Left ventricle myocardium inferior (tissue), 1 donor: ENCODE data around the gene PPFIBP2. TPM values are rescaled to one million over a fixed set of nuclear protein-coding genes. Genes with fewer than 3 reads are reported as not detected.

Experiments used
- DNase-seq: peaks from one replicate; pipeline ENCODE4 v3.0.0-alpha.2; 2020
- H3K27ac ChIP-seq: fragments of 200-600 bp; replicated peaks from 2 replicates; pipeline ENCODE4 v1.8.0; 2021
- H3K27me3 ChIP-seq: fragments of 200-600 bp; 2 replicates; pipeline ENCODE4 v1.8.0; 2021; ENCODE audit warnings: low read depth
- H3K36me3 ChIP-seq: fragments of 200-600 bp; 2 replicates; pipeline ENCODE4 v1.8.0; 2021
- H3K4me1 ChIP-seq: fragments of 200-600 bp; 2 replicates; pipeline ENCODE4 v1.8.0; 2021
- H3K4me3 ChIP-seq: fragments of 200-600 bp; 2 replicates; pipeline ENCODE4 v1.8.0; 2021; ENCODE audit warnings: mild to moderate bottlenecking, moderate library complexity
- H3K9me3 ChIP-seq: fragments of 200-600 bp; replicated peaks from 2 replicates; pipeline ENCODE4 v1.8.0; 2021
- intact Hi-C: fragments of 100-400 bp; cut with micrococcal nuclease; formaldehyde crosslinking; loops from one replicate; pipeline ENCODE4 v1.11.0; 2022
- total RNA-seq: library from RNA; stranded (reverse); fragmentation: NEBNext Ultra II Directional; extraction: Animal tissue kit (Norgen Biotek cat#: 25700); gene quantifications from one replicate; pipeline ENCODE4 v1.2.1, GENCODE V29; 2021
- TF ChIP-seq, protein P1 (sequence below): fragments of 200-600 bp; IDR thresholded peaks from 2 replicates; pipeline ENCODE4 v1.8.0; 2021; ENCODE audit warnings: antibody characterized with exemption, mild to moderate bottlenecking, borderline replicate concordance
- donor health status: DM: no; HTN: yes; CAD: no; lungs with severe emphysema.

The PPFIBP2 gene
- total RNA-seq, 1 donor from 2014 or later: 19.2 TPM

DNA sequence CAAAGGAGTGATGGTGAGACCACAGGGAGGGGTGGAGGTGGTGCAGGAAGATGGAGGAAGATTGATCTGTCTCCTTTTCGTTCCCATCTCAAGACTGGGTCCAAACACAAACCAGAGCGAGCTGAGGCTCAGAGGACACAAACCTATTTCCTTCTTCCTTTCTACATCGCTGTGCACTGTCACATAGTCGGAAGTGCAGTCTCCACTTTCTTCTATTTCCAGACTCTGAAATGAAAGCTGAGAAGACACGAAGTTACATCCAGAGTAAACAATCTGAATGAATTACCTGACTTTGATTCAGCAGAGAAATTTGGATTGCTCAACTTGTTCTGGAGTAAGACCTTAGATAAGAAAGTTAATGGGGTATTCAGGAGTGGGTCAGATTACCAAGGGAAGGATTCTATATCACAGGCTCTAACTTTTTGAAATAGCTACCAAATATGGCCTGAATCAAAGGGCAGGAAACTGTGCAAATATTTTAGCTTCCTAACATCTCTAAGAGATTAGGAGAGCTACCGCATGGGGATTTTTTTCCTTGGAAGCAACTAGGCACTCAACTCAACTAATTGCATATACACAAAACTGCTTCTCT, 178.1 kb downstream of the PPFIBP2 start:
- Histone ChIP-seq H3K9me3 (no peaks in the 10 kb centered on the region), H3K27ac (no peak overlapping the region), H3K4me3 (no peak overlapping the region), H3K27me3 (peaks cover 29% of the 10 kb centered on the region), H3K36me3 (no peaks in the 10 kb centered on the region), H3K4me1 (no peaks in the 10 kb centered on the region)
- TF ChIP-seq, protein P1, sequence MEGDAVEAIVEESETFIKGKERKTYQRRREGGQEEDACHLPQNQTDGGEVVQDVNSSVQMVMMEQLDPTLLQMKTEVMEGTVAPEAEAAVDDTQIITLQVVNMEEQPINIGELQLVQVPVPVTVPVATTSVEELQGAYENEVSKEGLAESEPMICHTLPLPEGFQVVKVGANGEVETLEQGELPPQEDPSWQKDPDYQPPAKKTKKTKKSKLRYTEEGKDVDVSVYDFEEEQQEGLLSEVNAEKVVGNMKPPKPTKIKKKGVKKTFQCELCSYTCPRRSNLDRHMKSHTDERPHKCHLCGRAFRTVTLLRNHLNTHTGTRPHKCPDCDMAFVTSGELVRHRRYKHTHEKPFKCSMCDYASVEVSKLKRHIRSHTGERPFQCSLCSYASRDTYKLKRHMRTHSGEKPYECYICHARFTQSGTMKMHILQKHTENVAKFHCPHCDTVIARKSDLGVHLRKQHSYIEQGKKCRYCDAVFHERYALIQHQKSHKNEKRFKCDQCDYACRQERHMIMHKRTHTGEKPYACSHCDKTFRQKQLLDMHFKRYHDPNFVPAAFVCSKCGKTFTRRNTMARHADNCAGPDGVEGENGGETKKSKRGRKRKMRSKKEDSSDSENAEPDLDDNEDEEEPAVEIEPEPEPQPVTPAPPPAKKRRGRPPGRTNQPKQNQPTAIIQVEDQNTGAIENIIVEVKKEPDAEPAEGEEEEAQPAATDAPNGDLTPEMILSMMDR: no peak
- DNase-seq: no peak
- intact Hi-C loops: no loop called here

DNA sequence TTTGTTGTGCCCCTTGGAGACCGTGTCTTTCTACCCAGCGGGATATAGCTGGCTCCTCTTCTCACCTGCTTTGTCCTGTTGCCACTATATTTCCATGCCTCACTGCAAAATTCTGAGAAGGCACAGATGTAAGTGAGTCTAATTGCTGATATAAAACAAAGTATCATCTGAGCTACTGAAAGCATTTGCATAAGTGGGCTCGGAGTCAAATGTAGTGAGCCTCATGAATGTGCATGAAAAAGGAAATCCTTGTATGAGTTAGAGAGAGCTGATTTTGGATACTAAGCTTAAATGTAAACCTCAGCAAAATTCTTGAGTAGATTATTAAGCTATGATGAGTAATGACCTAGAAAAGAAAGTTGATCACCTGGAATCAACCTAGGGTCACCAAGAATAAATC, 178.6 kb downstream of the PPFIBP2 start:
- Histone ChIP-seq H3K36me3 (no peaks in the 10 kb centered on the region), H3K9me3 (no peaks in the 10 kb centered on the region), H3K27ac (no peak overlapping the region), H3K4me3 (no peak overlapping the region), H3K4me1 (no peaks in the 10 kb centered on the region), H3K27me3 (peaks cover 29% of the 10 kb centered on the region)
- intact Hi-C loops: no loop called here
- TF ChIP-seq, protein P1: no peak
- no peak for DNase-seq

DNA sequence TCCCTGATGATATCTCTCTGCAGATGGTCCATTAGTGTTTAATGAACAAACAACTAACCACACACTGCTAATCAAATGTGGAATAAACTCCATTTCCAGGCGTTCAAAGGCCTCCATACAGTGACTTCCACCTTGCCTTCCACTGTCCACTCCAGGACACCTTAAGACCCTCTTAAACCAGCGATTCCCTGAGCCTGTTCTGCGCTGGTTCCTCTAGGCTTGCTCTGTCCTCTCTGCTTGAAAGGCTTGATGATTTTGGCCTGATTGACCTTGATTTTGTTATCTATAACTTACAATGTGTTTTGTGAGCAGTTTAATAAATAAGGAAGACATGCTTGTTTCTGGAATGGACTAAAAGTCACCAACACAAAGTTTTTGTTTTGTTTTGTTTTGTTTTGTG, 180.4 kb downstream of the PPFIBP2 start:
- TF ChIP-seq, protein P1: no peak
- no peaks in the 10 kb centered on the region for H3K9me3 ChIP-seq
- peaks cover 39% of the 10 kb centered on the region for H3K27me3 ChIP-seq
- intact Hi-C loops: no loop called here
- H3K36me3 ChIP-seq: no peaks in the 10 kb centered on the region
- H3K4me3 ChIP-seq: peak overlapping the region; percentile 24
- H3K4me1 ChIP-seq: no peaks in the 10 kb centered on the region
- DNase-seq: no peak
- no peak overlapping the region for H3K27ac ChIP-seq

DNA sequence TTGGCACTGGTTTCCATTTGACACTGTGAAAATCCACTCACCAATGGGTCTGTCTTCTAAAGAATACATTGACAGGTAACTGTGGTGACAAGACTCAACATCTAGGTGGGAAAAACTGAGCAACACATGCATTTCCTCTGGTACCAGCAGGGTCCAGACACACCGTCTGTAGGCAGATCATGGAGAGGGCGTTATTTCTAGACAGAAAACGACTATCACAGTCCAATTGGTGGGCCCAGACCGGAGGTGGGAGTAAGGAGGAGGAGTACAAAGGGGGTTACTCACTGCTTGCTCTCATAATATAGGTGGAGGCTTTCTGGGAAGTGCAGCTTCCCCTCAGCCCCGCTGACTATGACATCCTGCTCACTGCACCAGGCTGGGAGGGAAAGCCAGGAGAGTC, 182.6 kb downstream of the PPFIBP2 start:
- Histone ChIP-seq H3K4me1 (no peaks in the 10 kb centered on the region), H3K36me3 (no peaks in the 10 kb centered on the region), H3K4me3 (no peak overlapping the region), H3K9me3 (no peaks in the 10 kb centered on the region), H3K27ac (no peak overlapping the region), H3K27me3 (peaks cover 43% of the 10 kb centered on the region)
- no peak for DNase-seq
- TF ChIP-seq, protein P1: no peak
- intact Hi-C loops: no loop called here

Other genes starting within 250 kb of the PPFIBP2 start
- 7.3 TPM for gene OLFML1, start 28.5 kb upstream of the PPFIBP2 start, total RNA-seq
- 1.8 TPM for gene CYB5R2, start 159.5 kb downstream of the PPFIBP2 start, total RNA-seq
- gene OVCH2, start 192.5 kb downstream of the PPFIBP2 start, total RNA-seq: not detected